NCI-H460 (cell line): ENCODE measurements around the gene GNA14. TPM values are rescaled to one million over a fixed set of nuclear protein-coding genes. Genes with fewer than 3 reads are reported as not detected.
"Not testable (repeated sequence)": the region's sequence is repeated elsewhere in the genome, so short reads cannot be mapped to it uniquely, and the experiment has no call there.

Experiments used
- DNase-seq: peaks from one replicate; pipeline ENCODE4 v3.0.0-alpha.2; 2016; ENCODE audit warnings: low read depth; ENCODE audit errors: extremely low read depth
- total RNA-seq: library from RNA; depleted of rRNA; stranded (reverse); fragments of >200 nt; shearing (Covaris generic); gene quantifications from 2 replicates; pipeline ENCODE4 v1.2.3, GENCODE V29; 2014

Gene GNA14
- total RNA-seq, 1 experiment from 2014 or later, result not detected

- no peak for DNase-seq
Observed at GRCh38 chr9:77497322-77498198, 150.6 kb downstream of the GNA14 start.

GRCh38 chr9:77495834-77496671 is 152.1 kb downstream of the GNA14 start:
- no peak for DNase-seq

- DNase-seq, result not testable (repeated sequence)
Observed at GRCh38 chr9:77490279-77490678, 157.8 kb downstream of the GNA14 start.

GRCh38 chr9:77489405-77490163 is 158.5 kb downstream of the GNA14 start:
- not testable (repeated sequence) for DNase-seq

- DNase-seq, result no peak
Observed at GRCh38 chr9:77488439-77489126, 159.5 kb downstream of the GNA14 start.

- no peak for DNase-seq
Observed at GRCh38 chr9:77486968-77487367, 161.2 kb downstream of the GNA14 start.

- DNase-seq, result no peak
Observed at GRCh38 chr9:77486463-77486862, 161.7 kb downstream of the GNA14 start.

GRCh38 chr9:77475641-77476473 is 172.3 kb downstream of the GNA14 start:
- DNase-seq, result no peak

- no peak for DNase-seq
Observed at GRCh38 chr9:77474936-77475335, 173.2 kb downstream of the GNA14 start.

- DNase-seq, result no peak
Observed at GRCh38 chr9:77472646-77473045, 175.5 kb downstream of the GNA14 start.

- no peak for DNase-seq
Observed at GRCh38 chr9:77471572-77471971, 176.6 kb downstream of the GNA14 start.

GRCh38 chr9:77469515-77470231 is 178.4 kb downstream of the GNA14 start:
- DNase-seq, result no peak

GRCh38 chr9:77464661-77465060 is 183.5 kb downstream of the GNA14 start:
- DNase-seq, result no peak

GRCh38 chr9:77463151-77463550 is 185.0 kb downstream of the GNA14 start:
- no peak for DNase-seq

- DNase-seq, result no peak
Observed at GRCh38 chr9:77462066-77462465, 186.1 kb downstream of the GNA14 start.

GRCh38 chr9:77460938-77461337 is 187.2 kb downstream of the GNA14 start:
- DNase-seq, result no peak

- peak; percentile 76 for DNase-seq
Observed at GRCh38 chr9:77457916-77458592, 190.1 kb downstream of the GNA14 start.

GRCh38 chr9:77456829-77457437 is 191.2 kb downstream of the GNA14 start:
- peak; percentile 90 for DNase-seq
